Measurements from ENCODE around the gene PLEKHG1.

The PLEKHG1 gene

GRCh38 chr6:150620763-150621162 is 21.1 kb downstream of the PLEKHG1 start:
- DNase-seq: no peak

- no peak for DNase-seq
Observed at GRCh38 chr6:150622476-150622875, 22.8 kb downstream of the PLEKHG1 start.

GRCh38 chr6:150622941-150623874 is 23.5 kb downstream of the PLEKHG1 start:
- DNase-seq: peak; percentile 87

GRCh38 chr6:150624191-150624590 is 24.5 kb downstream of the PLEKHG1 start:
- no peak for DNase-seq

- no peak for DNase-seq
Observed at GRCh38 chr6:150625927-150626326, 26.2 kb downstream of the PLEKHG1 start.

- no peak for DNase-seq
Observed at GRCh38 chr6:150627154-150627553, 27.5 kb downstream of the PLEKHG1 start.

- DNase-seq: no peak
Observed at GRCh38 chr6:150627585-150628025, 27.9 kb downstream of the PLEKHG1 start.

GRCh38 chr6:150628908-150629307 is 29.2 kb downstream of the PLEKHG1 start:
- no peak for DNase-seq

- no peak for DNase-seq
Observed at GRCh38 chr6:150631283-150631983, 31.7 kb downstream of the PLEKHG1 start.

- DNase-seq: no peak
Observed at GRCh38 chr6:150631984-150632642, 32.4 kb downstream of the PLEKHG1 start.

GRCh38 chr6:150632785-150633485 is 33.2 kb downstream of the PLEKHG1 start:
- DNase-seq: no peak

- no peak for DNase-seq
Observed at GRCh38 chr6:150633486-150633834, 33.8 kb downstream of the PLEKHG1 start.

GRCh38 chr6:150634176-150634963 is 34.7 kb downstream of the PLEKHG1 start:
- no peak for DNase-seq

- no peak for DNase-seq
Observed at GRCh38 chr6:150634964-150635292, 35.2 kb downstream of the PLEKHG1 start.

- no peak for DNase-seq
Observed at GRCh38 chr6:150635906-150636514, 36.3 kb downstream of the PLEKHG1 start.

- DNase-seq: no peak
Observed at GRCh38 chr6:150636808-150637207, 37.1 kb downstream of the PLEKHG1 start.

- DNase-seq: no peak
Observed at GRCh38 chr6:150637266-150637665, 37.6 kb downstream of the PLEKHG1 start.

- no peak for DNase-seq
Observed at GRCh38 chr6:150638267-150638666, 38.6 kb downstream of the PLEKHG1 start.

- DNase-seq: no peak
Observed at GRCh38 chr6:150638765-150639164, 39.1 kb downstream of the PLEKHG1 start.

- DNase-seq: no peak
Observed at GRCh38 chr6:150639823-150640331, 40.2 kb downstream of the PLEKHG1 start.

- no peak for DNase-seq
Observed at GRCh38 chr6:150640556-150641209, 41.0 kb downstream of the PLEKHG1 start.
